ENCODE data around the gene SYTL1. TPM values are rescaled to one million over a fixed set of nuclear protein-coding genes. Genes with fewer than 3 reads are reported as not detected.

SYTL1 gene
- 28.9 and 71.5 TPM in 2 replicates for total RNA-seq

DNA sequence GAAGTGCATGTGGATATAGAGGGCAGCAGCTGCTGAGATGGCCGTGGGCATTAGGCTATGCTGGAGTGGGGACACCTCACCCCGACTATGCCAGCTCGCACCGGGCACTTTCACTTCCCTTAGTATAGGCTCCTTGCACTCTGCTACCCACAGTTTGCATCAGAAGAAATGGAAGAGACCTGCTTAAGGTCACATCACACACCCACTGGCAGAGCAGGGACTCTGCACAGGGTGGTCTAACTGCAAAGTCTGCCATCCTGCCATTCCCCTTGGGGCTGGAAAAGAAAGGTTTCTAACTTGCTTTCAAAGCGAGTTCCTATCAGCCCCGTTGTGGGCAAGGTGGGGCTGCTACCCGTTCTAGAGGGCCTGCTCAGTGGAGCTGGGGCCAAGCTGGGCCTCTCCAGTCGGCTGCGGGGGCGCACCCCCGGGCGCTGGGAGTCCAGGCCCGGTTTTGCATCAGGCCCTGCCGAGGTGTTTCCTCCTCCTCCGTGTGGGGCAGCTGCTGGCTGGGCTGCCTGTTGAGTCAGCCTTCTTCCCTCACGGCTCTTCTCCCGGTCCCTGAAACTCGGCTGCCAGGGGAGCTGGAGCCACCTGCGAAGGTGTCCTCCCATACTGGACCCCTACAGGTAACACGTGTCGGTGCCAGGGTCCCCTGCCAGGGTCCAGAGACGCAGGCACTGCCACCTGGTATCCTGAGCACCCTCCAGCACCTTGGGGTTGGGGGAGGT is at the start of gene SYTL1:
Gene SYTL1, plus strand, starts transcription at position 498 of the 728 bp plus-strand sequence. CDS start 3,313 bp downstream, outside the sequence.

GRCh38 chr1:27321813-27322568 is 19.8 kb upstream of the SYTL1 start, which contains the start of gene TMEM222:
Gene TMEM222, plus strand, starts transcription at chr1:27322163. Its CDS starts 35 bp downstream, at chr1:27322198.

DNA sequence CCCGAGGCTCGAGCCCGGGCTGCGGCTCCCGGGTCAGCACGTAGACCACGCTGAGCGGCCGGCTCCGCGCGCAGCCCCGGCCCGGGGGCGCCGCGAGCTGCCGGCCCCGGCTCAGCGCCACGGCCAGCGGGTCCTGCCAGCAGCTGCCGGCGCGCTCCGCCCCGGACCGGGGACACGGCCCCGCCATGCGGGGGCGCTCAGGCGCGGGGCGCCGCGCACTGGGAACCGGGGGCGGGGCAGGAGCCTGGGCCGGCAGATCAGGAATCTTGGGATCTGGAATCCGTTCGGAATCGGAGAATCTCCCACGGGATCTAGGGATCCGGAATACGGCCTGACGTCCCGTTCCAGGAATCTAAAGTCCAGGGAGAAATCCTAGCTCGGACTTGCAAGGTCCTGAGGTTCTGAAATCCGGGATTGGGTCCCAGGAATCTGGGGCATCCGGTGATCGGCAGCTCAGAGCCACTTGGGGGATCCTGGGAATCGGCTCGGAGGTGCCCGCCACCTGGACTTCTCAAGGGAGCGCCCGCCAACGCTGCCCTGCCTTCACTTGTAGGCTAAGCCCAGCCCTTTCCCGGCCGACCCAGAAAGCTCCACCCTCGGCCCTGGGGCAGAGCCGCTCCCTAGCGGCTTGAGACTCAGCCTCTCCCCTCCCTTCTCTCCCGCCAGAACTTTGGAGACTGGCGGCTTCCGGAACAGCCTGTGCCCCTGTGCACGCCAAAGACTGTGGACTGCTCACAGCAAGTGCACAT is 24.8 kb downstream of the SYTL1 start, which contains the start of gene MAP3K6:
Gene MAP3K6, minus strand, starts transcription at position 551 of the 749 bp plus-strand sequence. Its CDS starts 364 bp downstream, at position 187.

DNA sequence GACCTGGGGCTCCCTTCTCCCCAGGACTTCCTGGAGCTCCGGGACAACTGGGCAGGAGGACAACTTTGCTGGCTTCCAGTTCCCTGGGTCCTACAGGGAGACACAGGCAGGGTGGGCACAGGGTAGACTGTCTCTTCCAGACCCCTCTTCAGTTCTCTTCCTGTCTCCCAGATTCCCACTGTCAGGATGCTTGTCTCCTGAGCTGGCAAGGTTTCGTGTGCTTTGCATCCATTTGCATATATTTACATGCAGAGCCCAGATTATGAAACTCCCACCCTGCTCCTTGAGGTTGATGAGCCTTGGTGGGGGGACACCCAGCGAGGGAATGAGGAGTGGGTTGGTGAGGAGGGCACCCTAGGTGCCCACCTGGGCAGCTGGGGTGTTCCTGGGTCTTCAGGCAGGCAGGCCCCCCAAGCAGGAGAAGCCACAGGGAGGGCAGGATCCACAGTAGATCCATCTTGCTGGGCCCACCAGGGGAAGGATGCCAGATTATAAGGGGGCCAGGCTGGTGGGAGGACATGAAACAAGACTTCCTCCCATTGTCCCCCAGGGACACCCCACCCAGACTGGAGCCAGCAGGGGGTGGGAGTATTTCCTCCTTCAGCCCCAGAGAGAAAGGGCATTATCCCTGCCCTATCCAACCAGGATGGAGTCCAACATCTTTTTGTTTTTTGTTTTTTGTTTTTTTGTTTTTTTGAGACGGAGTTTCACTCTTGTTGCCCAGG is 32.7 kb downstream of the SYTL1 start, which contains the start of gene FCN3:
Gene FCN3, minus strand, starts transcription at position 463 of the 725 bp plus-strand sequence. Its CDS starts 6 bp downstream, at position 457.

GRCh38 chr1:27383039-27383605 is 41.3 kb downstream of the SYTL1 start, which contains the start of gene CD164L2:
Gene CD164L2, minus strand, starts transcription at chr1:27383333. Its CDS starts 94 bp downstream, at chr1:27383239.

DNA sequence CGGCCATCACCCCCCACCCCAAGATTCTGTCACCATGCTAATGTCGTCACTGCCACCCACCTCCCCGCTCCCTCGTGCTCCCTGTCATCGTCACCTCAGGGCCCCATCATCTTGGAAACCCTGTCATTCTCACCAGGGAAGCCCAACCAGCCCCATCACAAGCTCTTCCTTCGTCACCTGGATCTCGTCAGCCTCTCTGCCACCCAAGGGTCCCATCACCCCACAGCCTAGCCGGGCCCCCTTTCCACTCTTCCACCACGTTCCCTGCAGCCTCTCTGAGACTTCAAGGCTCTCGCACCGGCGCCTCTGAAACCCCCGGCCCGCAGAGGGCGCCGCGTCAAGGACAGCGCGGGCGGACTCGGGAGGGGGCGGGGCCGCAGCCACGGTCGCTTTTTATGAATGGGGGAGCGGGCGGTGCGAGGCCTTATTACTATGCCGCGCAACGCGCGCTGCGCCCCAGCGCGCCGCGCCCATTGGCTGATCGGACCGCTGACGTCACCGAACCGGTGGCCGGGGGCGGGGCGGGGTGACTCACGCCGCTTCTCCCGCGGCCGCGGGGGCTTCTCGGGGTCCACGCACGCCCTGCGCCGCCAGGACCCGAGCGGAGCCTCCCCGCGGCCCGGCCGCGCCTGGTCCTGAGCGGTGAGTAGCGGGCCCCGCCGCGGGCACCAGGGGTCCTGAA is 50.4 kb downstream of the SYTL1 start, which contains the start of gene GPR3:
Gene GPR3, plus strand, starts transcription at position 527 of the 682 bp plus-strand sequence. CDS start 1,177 bp downstream, outside the sequence.

Other genes with a start within 250 kb of the SYTL1 start
- 24.7 and 34.0 TPM in 2 replicates for gene SLC9A1, start 186.9 kb upstream of the SYTL1 start, total RNA-seq
- gene WDTC1, start 107.4 kb upstream of the SYTL1 start, total RNA-seq, result 12.6 and 21.2 TPM in 2 replicates
- 20.0 and 20.9 TPM in 2 replicates for gene TMEM222, start 19.9 kb upstream of the SYTL1 start, total RNA-seq
- gene MAP3K6, start 24.9 kb downstream of the SYTL1 start, total RNA-seq, result 10.7 and 17.0 TPM in 2 replicates
- gene FCN3, start 32.8 kb downstream of the SYTL1 start, total RNA-seq, result not detected in 2 replicates
- gene CD164L2, start 41.3 kb downstream of the SYTL1 start, total RNA-seq, result 0.65 and 1.6 TPM in 2 replicates
- gene GPR3, start 50.6 kb downstream of the SYTL1 start, total RNA-seq, result 1.0 TPM in 2 replicates
- gene WASF2, start 148.1 kb downstream of the SYTL1 start, total RNA-seq, result 20.8 and 33.3 TPM in 2 replicates

All from hair follicular keratinocyte (primary cell).